GM23338 (cell line): Measurements from ENCODE around the gene CNTNAP5.

Experiments
- CREB1 ChIP-seq: fragments of 250-450 bp; sonication (Bioruptor Pico); IDR thresholded peaks from 2 replicates; pipeline ENCODE4 v1.5.0; 2020; ENCODE audit warnings: low read depth, mild to moderate bottlenecking, moderate library complexity
- EZH2 ChIP-seq: fragments of 200-600 bp; sonication (generic); IDR thresholded peaks from one replicate; pipeline ENCODE4 v1.8.0; 2017; ENCODE audit warnings: antibody characterized with exemption, mild to moderate bottlenecking, low read depth; ENCODE audit not compliant: unreplicated experiment
- EZH2phosphoT487 ChIP-seq: fragments of 200-600 bp; sonication (generic); IDR thresholded peaks from one replicate; pipeline ENCODE4 v1.8.1; 2018; ENCODE audit warnings: antibody characterized with exemption; ENCODE audit not compliant: unreplicated experiment
- JUNB ChIP-seq: IDR thresholded peaks from one replicate; pipeline ENCODE4 v1.6.1; 2016; ENCODE audit warnings: antibody characterized with exemption; ENCODE audit not compliant: unreplicated experiment
- NANOG ChIP-seq: IDR thresholded peaks from 2 replicates; pipeline ENCODE4 v1.6.1; 2016; ENCODE audit warnings: antibody characterized with exemption, borderline replicate concordance
- POLR2AphosphoS5 ChIP-seq: IDR thresholded peaks from 2 replicates; pipeline ENCODE4 v1.6.1; 2016; ENCODE audit warnings: antibody characterized with exemption, low read depth
- REST ChIP-seq: IDR thresholded peaks from one replicate; pipeline ENCODE4 v1.6.1; 2018; ENCODE audit warnings: antibody characterized with exemption; ENCODE audit not compliant: unreplicated experiment
- STAT1 ChIP-seq: IDR thresholded peaks from one replicate; pipeline ENCODE4 v1.6.1; 2016; ENCODE audit warnings: antibody characterized with exemption; ENCODE audit not compliant: unreplicated experiment
- ZNF331 ChIP-seq: fragments of 250-450 bp; sonication (Bioruptor Pico); IDR thresholded peaks from 2 replicates; pipeline ENCODE4 v1.5.0; 2020; ENCODE audit warnings: low read depth, mild to moderate bottlenecking, moderate library complexity
- TF ChIP-seq, protein P1 (sequence below), 2 experiments: fragments of 200-600 bp in 1 of 2; sonication (generic) in 1 of 2; conservative IDR thresholded peaks; 2 replicates each; pipeline versions ENCODE4 v1.5.1 to v1.6.1; 2016 to 2017; ENCODE audit warnings: antibody characterized with exemption in 2 of 2, low read depth in 2 of 2, mild to moderate bottlenecking in 2 of 2, moderate library complexity in 1 of 2
- TF ChIP-seq, protein P2 (sequence below): fragments of 250-450 bp; sonication (Bioruptor Pico); IDR thresholded peaks from 2 replicates; pipeline ENCODE4 v1.5.0; 2020; ENCODE audit warnings: mild to moderate bottlenecking, moderate library complexity
- TF ChIP-seq, protein P3 (sequence below): IDR thresholded peaks from 2 replicates; pipeline ENCODE4 v1.6.1; 2016; ENCODE audit warnings: antibody characterized with exemption

DNA sequence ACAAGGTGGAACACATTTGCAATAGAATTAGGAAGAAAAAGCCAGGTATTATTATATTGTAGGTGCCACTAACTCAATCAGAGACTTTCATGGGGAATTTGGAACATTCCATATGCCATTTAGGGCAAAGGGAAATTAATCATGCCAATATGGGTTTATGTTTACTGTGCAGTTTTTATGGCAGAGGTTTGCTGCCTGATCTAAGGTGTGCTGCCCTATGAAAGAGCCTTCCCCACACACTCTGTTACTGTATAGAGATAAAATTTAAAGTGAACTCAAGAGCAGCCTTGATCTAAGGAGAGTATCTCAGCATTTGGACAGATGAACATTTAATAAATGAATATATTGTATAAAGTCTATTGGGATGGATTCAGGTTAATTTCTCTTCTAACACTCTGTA lies 771.6 kb downstream of the CNTNAP5 start:
- TF ChIP-seq, protein P1, sequence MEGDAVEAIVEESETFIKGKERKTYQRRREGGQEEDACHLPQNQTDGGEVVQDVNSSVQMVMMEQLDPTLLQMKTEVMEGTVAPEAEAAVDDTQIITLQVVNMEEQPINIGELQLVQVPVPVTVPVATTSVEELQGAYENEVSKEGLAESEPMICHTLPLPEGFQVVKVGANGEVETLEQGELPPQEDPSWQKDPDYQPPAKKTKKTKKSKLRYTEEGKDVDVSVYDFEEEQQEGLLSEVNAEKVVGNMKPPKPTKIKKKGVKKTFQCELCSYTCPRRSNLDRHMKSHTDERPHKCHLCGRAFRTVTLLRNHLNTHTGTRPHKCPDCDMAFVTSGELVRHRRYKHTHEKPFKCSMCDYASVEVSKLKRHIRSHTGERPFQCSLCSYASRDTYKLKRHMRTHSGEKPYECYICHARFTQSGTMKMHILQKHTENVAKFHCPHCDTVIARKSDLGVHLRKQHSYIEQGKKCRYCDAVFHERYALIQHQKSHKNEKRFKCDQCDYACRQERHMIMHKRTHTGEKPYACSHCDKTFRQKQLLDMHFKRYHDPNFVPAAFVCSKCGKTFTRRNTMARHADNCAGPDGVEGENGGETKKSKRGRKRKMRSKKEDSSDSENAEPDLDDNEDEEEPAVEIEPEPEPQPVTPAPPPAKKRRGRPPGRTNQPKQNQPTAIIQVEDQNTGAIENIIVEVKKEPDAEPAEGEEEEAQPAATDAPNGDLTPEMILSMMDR (conservative IDR thresholded peaks at IDR 0.05; ENCODE audit: low read depth in 2 of 2), result no peak
- no peak for TF ChIP-seq POLR2AphosphoS5
- no peak for TF ChIP-seq EZH2
- no peak for TF ChIP-seq JUNB
- TF ChIP-seq ZNF331 (CRISPR knock-in tag), result no peak
- no peak for TF ChIP-seq EZH2phosphoT487
- no peak for TF ChIP-seq REST
- no peak for TF ChIP-seq STAT1
- no peak for TF ChIP-seq CREB1 (CRISPR knock-in tag)
- TF ChIP-seq, protein P2, sequence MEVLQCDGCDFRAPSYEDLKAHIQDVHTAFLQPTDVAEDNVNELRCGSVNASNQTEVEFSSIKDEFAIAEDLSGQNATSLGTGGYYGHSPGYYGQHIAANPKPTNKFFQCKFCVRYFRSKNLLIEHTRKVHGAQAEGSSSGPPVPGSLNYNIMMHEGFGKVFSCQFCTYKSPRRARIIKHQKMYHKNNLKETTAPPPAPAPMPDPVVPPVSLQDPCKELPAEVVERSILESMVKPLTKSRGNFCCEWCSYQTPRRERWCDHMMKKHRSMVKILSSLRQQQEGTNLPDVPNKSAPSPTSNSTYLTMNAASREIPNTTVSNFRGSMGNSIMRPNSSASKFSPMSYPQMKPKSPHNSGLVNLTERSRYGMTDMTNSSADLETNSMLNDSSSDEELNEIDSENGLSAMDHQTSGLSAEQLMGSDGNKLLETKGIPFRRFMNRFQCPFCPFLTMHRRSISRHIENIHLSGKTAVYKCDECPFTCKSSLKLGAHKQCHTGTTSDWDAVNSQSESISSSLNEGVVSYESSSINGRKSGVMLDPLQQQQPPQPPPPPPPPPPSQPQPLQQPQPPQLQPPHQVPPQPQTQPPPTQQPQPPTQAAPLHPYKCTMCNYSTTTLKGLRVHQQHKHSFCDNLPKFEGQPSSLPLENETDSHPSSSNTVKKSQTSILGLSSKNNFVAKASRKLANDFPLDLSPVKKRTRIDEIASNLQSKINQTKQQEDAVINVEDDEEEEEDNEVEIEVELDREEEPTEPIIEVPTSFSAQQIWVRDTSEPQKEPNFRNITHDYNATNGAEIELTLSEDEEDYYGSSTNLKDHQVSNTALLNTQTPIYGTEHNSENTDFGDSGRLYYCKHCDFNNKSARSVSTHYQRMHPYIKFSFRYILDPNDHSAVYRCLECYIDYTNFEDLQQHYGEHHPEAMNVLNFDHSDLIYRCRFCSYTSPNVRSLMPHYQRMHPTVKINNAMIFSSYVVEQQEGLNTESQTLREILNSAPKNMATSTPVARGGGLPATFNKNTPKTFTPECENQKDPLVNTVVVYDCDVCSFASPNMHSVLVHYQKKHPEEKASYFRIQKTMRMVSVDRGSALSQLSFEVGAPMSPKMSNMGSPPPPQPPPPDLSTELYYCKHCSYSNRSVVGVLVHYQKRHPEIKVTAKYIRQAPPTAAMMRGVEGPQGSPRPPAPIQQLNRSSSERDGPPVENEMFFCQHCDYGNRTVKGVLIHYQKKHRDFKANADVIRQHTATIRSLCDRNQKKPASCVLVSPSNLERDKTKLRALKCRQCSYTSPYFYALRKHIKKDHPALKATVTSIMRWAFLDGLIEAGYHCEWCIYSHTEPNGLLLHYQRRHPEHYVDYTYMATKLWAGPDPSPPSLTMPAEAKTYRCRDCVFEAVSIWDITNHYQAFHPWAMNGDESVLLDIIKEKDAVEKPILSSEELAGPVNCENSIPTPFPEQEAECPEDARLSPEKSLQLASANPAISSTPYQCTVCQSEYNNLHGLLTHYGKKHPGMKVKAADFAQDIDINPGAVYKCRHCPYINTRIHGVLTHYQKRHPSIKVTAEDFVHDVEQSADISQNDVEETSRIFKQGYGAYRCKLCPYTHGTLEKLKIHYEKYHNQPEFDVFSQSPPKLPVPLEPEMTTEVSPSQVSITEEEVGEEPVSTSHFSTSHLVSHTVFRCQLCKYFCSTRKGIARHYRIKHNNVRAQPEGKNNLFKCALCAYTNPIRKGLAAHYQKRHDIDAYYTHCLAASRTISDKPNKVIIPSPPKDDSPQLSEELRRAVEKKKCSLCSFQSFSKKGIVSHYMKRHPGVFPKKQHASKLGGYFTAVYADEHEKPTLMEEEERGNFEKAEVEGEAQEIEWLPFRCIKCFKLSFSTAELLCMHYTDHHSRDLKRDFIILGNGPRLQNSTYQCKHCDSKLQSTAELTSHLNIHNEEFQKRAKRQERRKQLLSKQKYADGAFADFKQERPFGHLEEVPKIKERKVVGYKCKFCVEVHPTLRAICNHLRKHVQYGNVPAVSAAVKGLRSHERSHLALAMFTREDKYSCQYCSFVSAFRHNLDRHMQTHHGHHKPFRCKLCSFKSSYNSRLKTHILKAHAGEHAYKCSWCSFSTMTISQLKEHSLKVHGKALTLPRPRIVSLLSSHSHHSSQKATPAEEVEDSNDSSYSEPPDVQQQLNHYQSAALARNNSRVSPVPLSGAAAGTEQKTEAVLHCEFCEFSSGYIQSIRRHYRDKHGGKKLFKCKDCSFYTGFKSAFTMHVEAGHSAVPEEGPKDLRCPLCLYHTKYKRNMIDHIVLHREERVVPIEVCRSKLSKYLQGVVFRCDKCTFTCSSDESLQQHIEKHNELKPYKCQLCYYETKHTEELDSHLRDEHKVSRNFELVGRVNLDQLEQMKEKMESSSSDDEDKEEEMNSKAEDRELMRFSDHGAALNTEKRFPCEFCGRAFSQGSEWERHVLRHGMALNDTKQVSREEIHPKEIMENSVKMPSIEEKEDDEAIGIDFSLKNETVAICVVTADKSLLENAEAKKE (CRISPR knock-in tag), result no peak
- no peak for TF ChIP-seq NANOG
- TF ChIP-seq, protein P3, sequence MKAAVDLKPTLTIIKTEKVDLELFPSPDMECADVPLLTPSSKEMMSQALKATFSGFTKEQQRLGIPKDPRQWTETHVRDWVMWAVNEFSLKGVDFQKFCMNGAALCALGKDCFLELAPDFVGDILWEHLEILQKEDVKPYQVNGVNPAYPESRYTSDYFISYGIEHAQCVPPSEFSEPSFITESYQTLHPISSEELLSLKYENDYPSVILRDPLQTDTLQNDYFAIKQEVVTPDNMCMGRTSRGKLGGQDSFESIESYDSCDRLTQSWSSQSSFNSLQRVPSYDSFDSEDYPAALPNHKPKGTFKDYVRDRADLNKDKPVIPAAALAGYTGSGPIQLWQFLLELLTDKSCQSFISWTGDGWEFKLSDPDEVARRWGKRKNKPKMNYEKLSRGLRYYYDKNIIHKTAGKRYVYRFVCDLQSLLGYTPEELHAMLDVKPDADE, result no peak
